ENCODE results near the gene DDX53.

Gene DDX53

DNA sequence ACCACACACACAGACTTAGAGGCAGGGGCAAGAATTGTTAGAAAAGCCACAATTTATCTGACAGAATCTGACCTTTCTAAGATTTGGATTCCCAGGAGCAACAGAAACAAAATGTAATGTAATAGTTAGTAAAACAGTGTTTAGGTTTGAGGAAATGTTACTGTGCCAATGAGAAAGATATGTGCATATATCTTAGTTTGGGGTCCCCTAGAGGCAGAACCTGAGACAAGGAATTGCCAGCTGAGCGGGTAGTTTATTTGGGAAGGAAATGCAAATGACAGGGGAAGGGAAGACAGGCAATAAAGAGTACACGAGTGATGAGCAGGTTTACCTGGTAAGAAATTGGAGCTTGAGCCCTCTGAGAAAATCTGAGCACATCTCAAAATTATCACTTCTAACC is 31.3 kb upstream of the DDX53 start:
- in situ Hi-C loops (cut with MboI; ENCODE audit: low pct_unique_long_range_greater_than_20kb, low sequenced_read_pairs, unreplicated experiment), result no loop called here
- DNase-seq (ENCODE audit: low spot score), result no peak
- TF ChIP-seq, protein P1, sequence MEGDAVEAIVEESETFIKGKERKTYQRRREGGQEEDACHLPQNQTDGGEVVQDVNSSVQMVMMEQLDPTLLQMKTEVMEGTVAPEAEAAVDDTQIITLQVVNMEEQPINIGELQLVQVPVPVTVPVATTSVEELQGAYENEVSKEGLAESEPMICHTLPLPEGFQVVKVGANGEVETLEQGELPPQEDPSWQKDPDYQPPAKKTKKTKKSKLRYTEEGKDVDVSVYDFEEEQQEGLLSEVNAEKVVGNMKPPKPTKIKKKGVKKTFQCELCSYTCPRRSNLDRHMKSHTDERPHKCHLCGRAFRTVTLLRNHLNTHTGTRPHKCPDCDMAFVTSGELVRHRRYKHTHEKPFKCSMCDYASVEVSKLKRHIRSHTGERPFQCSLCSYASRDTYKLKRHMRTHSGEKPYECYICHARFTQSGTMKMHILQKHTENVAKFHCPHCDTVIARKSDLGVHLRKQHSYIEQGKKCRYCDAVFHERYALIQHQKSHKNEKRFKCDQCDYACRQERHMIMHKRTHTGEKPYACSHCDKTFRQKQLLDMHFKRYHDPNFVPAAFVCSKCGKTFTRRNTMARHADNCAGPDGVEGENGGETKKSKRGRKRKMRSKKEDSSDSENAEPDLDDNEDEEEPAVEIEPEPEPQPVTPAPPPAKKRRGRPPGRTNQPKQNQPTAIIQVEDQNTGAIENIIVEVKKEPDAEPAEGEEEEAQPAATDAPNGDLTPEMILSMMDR (IDR thresholded peaks at IDR 0.05; ENCODE audit: extremely low read depth, insufficient read depth, missing control alignments), result no peak

DNA sequence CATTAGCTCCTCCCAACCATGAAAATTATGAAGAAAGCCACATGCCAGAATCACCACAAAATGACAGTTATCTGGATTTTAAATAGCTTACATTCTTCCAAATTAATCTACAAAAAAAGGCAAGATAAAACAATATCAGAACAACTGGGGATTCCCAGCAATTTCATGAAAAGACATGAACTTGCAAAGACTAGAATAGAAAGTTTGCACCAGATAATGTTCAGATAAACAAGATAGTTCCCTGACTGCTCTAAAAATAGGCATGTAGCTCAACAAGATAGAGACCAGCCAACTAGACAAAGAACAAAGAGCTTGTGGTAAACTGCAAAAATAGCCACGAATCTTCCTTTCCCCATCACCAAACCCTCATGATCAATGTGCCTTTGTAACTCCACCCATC is 30.3 kb upstream of the DDX53 start:
- TF ChIP-seq, protein P1 (IDR thresholded peaks at IDR 0.05; ENCODE audit: extremely low read depth, insufficient read depth, missing control alignments), result no peak
- no peak for DNase-seq (ENCODE audit: low spot score)
- in situ Hi-C loops (cut with MboI; ENCODE audit: low pct_unique_long_range_greater_than_20kb, low sequenced_read_pairs, unreplicated experiment), result no loop called here

DNA sequence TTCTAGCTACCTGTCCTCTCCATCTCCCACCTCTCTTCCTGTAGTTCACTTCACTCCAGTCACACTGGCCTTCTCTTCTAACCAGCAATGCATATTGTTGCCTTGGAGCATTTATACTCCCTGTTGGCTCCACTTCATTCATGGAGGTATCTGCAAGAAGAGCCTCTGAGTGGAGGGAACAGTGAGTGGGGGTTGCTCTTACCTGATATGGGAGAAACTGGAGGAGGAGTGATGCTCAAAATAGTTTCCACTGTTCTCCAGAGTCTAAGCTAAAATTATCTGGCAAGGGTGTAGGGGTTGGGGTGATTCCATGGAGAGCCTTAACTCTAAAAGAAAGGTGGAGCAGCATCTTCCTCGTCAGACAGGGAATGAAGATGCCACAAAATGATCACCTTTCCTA is 28.9 kb upstream of the DDX53 start:
- in situ Hi-C loops (cut with MboI; ENCODE audit: low pct_unique_long_range_greater_than_20kb, low sequenced_read_pairs, unreplicated experiment), result no loop called here
- TF ChIP-seq, protein P1 (IDR thresholded peaks at IDR 0.05; ENCODE audit: extremely low read depth, insufficient read depth, missing control alignments), result no peak
- no peak for DNase-seq (ENCODE audit: low spot score)

DNA sequence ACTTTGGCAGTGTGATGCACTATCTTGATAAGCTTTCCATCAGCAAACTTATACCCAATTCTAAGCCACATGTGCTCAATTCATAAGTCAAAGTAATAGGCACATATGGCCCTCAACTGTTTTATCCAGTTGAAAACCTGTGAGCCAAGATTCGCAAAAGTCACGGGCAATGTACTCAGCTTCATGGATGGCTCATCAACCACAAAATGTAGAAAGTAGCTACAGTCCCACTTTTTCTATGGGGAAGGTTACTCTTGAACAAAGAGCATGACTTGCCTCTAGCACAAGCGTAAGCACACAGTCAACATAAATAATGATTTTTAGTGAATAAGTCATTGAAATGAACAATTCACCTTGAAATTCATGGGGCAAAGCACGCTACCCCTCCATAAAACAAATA is 25.1 kb upstream of the DDX53 start:
- TF ChIP-seq, protein P1 (IDR thresholded peaks at IDR 0.05; ENCODE audit: extremely low read depth, insufficient read depth, missing control alignments), result no peak
- no peak for DNase-seq (ENCODE audit: low spot score)
- in situ Hi-C loops (cut with MboI; ENCODE audit: low pct_unique_long_range_greater_than_20kb, low sequenced_read_pairs, unreplicated experiment), result no loop called here

DNA sequence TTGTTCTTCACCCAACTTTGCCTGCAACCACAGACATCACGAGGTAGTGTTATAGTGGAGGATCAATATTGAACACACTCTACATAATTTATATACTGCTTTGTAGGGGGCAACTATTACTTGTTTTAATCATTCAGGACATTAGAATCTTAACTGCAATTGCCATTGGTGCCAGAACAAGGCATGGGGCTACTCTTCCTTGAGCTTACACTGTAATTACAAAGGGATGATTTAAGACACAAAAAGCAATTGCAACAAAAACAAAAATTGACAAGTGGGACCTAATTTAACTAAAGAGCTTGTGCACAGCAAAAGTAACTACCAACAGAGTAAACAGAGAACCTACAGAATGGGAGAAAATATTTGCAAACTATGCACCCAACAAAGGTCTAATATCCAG is 24.0 kb upstream of the DDX53 start:
- in situ Hi-C loops (cut with MboI; ENCODE audit: low pct_unique_long_range_greater_than_20kb, low sequenced_read_pairs, unreplicated experiment), result no loop called here
- TF ChIP-seq, protein P1 (IDR thresholded peaks at IDR 0.05; ENCODE audit: extremely low read depth, insufficient read depth, missing control alignments), result no peak
- DNase-seq (ENCODE audit: low spot score), result no peak

DNA sequence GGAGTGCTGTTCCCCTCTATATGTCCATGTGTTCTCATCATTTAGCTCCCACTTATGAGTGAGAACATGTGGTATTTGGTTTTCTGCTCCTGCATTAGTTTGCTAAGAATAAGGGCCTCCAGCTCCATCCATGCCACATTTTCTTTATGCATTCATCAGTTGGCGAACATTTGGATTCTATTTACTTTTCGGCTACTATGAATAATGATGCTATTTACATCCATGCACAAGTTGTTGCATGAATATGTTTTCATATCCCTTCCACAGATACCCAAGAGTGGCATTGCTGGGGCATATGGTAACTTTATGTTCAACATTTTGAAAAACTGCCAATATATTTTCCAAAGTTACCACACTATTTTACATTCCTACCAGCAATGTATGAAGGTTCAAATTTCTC is 13.8 kb upstream of the DDX53 start:
- no peak for DNase-seq (ENCODE audit: low spot score)
- in situ Hi-C loops (cut with MboI; ENCODE audit: low pct_unique_long_range_greater_than_20kb, low sequenced_read_pairs, unreplicated experiment), result no loop called here
- TF ChIP-seq, protein P1 (IDR thresholded peaks at IDR 0.05; ENCODE audit: extremely low read depth, insufficient read depth, missing control alignments), result no peak

DNA sequence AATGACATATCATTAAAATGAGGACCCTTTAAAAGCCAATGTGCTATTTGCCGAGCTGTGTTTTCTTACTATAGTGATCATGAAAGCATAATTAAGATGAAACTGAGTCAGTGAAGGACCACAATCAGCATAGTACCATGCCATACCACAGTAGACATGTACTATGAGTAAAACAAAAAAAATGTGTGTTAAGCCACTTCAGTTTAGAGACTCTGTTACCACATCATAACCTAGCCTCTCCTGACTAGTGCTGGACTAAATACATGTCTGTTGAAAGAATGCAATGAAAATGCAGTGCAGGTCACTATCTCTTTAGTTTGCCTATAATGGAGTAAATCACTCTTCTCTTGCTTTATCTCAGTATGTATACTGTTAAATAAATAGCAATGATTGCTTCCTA is 12.3 kb upstream of the DDX53 start:
- in situ Hi-C loops (cut with MboI; ENCODE audit: low pct_unique_long_range_greater_than_20kb, low sequenced_read_pairs, unreplicated experiment), result no loop called here
- DNase-seq (ENCODE audit: low spot score), result no peak
- TF ChIP-seq, protein P1 (IDR thresholded peaks at IDR 0.05; ENCODE audit: extremely low read depth, insufficient read depth, missing control alignments), result no peak

Data from GM13977 (cell line).